Suppressor macrophage (primary cell): Measurements from ENCODE around the gene ATL1.

Experiments
- DNase-seq, 4 experiments: peaks; one replicate each; pipeline ENCODE4 v3.0.0-alpha.2; 2020 to 2022
- total RNA-seq, 17 experiments: gene quantifications; one replicate each; lab custom pipeline; 2026; ENCODE audit warnings: mixed read lengths in 6 of 17, inconsistent platforms in 3 of 17; lab: John Stamatoyannopoulos, UW

Gene ATL1
- total RNA-seq, result 5.1 to 16.8 (median 12.1) reads per million in 17 experiments

- DNase-seq, result peak; percentile 75 to 88 (median 80)
Measured at GRCh38 chr14:50559990-50560930, at the start of gene ATL1. Gene ATL1, plus strand, starts transcription at chr14:50560145. Its CDS starts 121 bp downstream, at chr14:50560266.

DNA sequence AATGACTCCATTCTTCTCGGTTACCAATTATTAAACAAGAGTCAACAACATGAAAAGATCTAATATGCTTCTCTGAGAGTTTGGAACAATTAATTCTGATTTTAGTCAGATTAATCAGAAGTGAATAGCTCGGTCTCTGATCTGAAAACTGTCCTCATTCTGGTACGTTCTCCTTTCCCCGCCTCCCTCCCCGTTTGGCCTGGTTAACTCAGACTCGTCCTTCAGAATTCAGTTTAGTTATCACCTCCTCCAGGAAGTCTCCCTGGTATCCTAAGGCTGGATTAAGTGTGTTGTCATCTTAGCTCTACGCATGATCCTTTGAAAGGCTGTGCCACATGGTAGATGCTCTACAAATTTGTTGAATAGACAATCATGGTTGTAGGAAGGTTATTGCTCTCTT is 49.8 kb upstream of the ATL1 start:
- DNase-seq, result no peak

GRCh38 chr14:50512463-50512862 is 47.5 kb upstream of the ATL1 start:
- no peak for DNase-seq

DNA sequence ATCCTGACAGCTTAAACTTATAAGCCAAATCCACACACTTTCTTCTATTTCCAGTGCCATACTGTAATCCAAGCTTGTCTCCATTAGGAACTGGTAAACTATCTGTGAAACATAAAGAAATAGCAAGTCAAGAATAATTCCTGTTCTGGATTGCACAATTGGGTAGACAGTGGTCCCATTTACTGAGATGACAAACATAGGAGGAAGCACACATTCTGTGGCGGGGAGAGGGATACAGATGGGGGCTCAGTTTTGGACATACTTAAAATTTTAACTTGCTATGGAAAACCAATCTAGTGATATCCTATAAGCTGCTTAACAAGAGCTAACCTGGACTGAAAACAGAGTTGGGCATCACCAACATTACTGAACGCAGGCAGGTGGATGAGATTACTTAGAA is 43.9 kb upstream of the ATL1 start:
- no peak for DNase-seq

DNA sequence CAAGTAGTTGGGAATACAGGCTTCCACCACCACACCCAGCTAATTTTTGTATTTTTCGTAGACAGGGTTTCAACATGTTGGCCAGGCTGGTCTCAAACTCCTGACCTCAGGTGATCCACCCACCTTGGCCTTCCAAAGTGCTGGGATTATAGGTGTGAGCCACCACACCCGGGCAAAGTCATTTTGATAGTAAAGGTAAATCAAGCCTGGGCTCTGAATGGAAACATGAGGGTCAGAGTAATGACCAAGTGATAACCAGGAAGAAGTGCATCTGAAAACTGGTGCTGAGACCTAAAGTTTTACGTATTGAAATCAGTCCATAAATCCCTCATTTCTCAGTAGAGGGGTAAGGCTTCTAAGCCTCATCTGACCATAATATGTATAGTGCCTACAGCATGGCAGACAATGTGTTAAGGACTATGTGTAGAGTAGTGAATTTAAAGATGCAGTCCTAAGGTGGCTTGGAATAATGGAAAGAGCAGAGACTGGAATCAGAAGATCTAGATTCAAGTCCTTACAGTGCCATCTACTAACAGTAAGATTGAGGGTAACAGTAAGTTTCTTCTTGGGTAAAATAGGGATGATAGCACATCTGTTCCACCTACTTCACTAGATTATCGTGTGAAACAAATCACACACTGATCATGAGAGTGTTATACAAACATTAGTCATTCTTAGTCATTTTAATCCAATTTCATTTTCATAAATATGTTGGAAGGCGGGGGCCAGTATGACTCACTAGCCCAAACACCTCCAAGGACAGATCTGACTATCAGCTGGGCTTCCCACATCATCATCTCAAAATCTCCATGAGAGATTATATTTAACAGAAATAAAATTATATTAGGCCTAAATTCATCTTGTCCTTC is 38.8 kb upstream of the ATL1 start:
- peak; percentile 4 to 64 (median 32) for DNase-seq

GRCh38 chr14:50521912-50522341 is 38.0 kb upstream of the ATL1 start:
- DNase-seq, result no peak

GRCh38 chr14:50523271-50524041 is 36.5 kb upstream of the ATL1 start:
- DNase-seq, result no peak

GRCh38 chr14:50524060-50524459 is 35.9 kb upstream of the ATL1 start:
- DNase-seq, result peak; percentile 20 to 52 (median 36)

DNA sequence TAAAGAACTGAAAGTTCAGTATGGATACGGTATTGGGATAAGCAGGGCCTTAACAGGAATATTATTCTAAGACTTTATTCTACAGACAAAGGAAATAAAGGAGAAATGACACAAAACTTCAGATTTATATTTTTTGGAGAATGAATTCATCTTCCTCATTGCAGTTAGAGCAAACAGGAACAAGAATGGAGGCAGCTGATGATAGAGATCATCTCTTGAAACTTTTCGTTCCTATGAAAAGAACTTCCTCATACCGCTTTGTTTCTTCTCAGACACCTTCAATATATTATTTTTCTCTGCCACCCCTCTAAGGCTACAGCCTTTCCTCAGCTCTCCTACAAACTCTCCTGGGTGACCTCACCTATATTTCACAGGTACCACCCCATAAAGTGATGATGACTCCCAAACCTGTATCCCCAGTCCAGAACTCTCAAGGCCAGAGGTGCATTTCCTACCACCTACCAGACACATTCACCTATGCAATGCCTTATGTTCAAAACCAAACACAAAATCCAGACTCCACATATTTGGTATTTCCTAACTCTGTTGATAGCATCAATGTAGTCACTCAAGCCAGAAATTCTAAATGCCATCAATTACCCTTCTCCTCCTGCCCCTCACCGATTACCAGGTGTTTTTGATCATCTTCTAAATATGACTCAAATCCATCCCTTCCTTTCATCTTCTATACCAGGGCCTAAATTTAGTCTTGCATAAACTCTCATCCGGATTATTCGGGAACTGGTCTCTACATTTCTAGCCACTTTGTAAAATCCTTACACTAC is 35.0 kb upstream of the ATL1 start:
- peak; percentile 28 to 71 (median 48) for DNase-seq

GRCh38 chr14:50528000-50528399 is 31.9 kb upstream of the ATL1 start:
- DNase-seq, result no peak

DNA sequence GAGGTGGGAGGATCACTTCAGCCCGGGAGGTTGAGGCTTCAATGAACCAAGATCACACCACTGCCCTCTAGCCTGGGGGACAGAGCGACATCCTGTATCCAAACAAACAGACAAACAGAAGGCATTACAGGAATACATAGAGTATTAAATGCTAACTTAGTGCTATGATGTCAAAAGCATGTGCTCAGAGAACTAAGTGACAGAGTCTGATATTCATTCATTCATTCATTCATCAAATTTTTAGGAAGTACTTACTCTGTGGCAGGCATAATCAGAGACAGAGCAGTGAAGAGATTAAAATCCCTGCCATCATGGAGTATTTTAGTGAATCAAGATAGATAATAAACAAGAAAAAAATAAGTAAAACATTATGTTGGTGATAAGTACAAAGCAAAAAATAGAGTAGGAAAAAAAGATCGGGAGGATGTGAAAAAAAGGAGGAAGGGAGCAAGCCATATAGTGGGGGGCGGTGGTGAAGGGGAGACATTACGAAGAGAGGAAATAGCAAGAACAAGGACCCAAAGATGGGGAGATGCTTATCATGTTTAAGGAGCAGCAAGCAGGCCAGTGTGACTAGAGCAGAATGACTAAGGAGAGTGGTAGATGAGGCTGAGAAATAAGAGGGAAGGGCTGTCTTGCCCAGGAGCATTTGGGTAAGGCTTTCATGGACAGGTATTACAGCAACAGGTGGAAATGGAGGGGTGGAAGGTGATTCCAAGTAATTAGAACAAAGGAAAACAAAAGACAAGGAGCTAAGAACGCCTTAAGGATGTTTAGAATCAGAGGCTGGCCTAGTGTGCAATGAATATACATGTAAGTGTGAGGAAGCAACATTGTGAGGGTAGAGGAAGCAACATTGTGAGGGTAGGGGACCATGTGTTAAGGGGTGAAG is 30.4 kb upstream of the ATL1 start:
- peak in 1 of 4 experiments; percentile 21 for DNase-seq

- no peak for DNase-seq
Measured at GRCh38 chr14:50530358-50530757, 29.6 kb upstream of the ATL1 start.

GRCh38 chr14:50530794-50531365 is 29.1 kb upstream of the ATL1 start:
- DNase-seq, result no peak

DNA sequence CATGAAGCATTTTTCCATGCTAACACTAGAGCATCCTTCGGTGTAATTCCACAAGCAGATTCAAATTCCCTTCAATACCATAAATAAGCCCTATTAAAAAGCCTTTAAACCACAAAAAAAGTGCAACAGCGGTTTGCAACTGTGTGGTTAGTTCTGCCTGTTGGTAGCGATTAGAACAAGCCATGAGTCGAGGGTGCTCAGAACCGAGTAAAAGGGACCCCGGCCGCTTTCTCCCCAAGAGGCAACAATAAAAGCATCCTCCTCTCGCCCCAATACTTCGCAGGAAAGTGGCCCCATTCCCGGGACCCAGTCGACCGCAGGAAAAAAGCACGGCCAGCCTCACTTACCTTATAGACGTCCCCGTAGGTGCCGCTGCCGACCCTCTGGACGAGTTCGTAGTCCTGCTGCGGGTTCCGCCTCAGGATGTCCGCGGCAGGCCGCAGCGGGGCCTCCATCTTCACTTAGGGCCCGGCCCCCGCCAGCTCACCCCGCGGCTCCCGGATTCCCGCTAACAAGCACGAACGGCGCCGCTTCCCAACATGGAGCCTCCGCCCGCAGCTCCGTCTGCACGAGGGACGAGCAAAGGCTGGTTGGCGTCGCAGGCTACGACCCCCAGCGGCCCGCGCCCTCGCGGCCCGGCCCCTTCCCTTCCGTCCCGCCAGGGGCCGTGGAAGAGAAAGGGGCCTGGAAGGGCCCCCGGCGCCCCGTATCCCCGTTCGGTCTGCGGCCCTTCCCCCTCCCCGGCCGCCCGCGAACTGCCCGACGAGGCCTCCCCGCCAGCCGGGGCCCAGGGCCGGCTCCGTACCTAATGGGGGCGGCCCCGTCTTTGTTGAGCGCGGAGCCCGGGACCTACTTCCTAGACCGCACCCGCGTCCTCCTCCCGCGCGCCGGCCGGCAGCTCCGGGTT is 28.1 kb upstream of the ATL1 start:
- peak; percentile 30 to 69 (median 48) for DNase-seq

DNA sequence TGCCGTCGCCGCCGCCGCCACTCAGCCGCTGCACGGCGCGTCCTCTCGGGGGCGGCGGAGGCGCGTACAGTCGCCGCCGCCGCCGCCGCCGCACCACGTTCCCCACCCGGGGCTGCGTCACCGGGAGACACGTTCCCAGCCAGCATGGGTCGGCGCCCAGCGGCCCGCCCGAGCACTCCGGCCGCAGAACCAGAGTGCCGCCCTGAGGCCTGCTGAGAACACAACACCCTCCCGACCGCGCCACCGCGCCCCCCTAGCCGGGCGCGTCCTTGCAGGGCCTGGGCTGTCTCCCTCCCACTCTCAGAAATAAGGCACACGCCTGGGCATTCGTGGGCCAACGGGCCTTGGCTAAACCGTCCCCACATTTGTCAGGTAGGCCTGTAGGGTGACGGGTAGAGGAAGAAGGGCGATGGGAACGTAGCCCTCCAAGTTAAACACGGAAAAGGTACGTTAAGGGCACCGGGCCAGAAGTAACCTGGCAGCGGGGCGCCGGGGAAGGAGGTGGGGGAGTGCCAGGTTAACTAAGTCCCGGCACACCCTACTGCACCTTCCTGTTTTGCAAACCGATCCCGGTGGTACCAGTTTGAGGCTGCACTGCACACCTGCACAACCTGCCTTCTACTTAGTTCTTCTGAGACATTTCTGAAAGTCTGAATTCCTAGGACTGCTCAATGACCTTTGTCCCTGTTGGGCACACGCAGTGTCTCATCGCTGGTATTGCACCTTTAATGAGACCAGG is 27.3 kb upstream of the ATL1 start, which contains the start of gene MAP4K5:
Gene MAP4K5 (minus strand): TSS at position 68 of the 739 bp plus-strand sequence. CDS start 520 bp downstream, outside the sequence.
- DNase-seq, result peak; percentile 92 to 97 (median 95)

- DNase-seq, result peak in 3 of 4 experiments; percentile 69 to 84 (median 70)
Measured at GRCh38 chr14:50533241-50533705, 26.7 kb upstream of the ATL1 start.

DNA sequence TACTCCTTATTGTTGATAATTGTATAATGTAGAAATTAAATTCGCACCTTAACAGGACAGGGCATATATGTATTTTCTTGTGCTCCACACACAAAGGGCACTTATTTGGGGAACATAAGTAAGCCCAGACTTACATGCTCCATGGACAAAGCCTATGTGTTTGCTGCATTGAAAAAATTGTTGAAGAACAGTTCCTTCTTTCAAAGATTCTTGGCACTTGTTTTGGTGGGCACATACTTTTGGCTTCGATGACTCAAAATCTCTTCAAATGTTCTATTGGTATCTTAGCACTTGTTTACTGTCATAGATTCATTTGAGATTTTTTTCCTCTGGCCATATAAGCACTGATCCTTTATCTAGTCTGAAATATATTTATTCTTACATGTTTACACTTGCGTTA is 26.1 kb upstream of the ATL1 start:
- no peak for DNase-seq

- DNase-seq, result no peak
Measured at GRCh38 chr14:50534416-50534815, 25.5 kb upstream of the ATL1 start.
